Mesendoderm (in vitro differentiated cells): ENCODE data around the gene CXXC1.
"Not testable (repeated sequence)": the region's sequence is repeated elsewhere in the genome, so short reads cannot be mapped to it uniquely, and the experiment has no call there.

ENCODE experiments used
- DNase-seq: peaks from one replicate; pipeline ENCODE4 v3.0.0; 2013
- H2AK5ac ChIP-seq: 2 replicates; pipeline ENCODE4 v1.6.1; 2013; ENCODE audit warnings: low read length, inconsistent platforms
- H2BK120ac ChIP-seq: 2 replicates; pipeline ENCODE4 v1.6.1; 2013; ENCODE audit warnings: low read depth, mild to moderate bottlenecking, low read length, moderate library complexity, mixed read lengths
- H2BK15ac ChIP-seq: replicated peaks from 2 replicates; pipeline ENCODE4 v1.6.1; 2013; ENCODE audit warnings: low read depth, mild to moderate bottlenecking, moderate library complexity
- H2BK5ac ChIP-seq: 2 replicates; pipeline ENCODE4 v1.6.1; 2013; ENCODE audit warnings: low read length, inconsistent platforms
- H3K18ac ChIP-seq: 2 replicates; pipeline ENCODE4 v1.6.1; 2013; ENCODE audit warnings: mild to moderate bottlenecking, low read length, mixed read lengths
- H3K23ac ChIP-seq: one replicate; pipeline ENCODE4 v1.6.1; 2013; ENCODE audit warnings: low read length
- H3K27ac ChIP-seq: 2 replicates; pipeline ENCODE4 v1.5.1; 2013; ENCODE audit warnings: low read depth, mild to moderate bottlenecking, inconsistent platforms, low read length, moderate library complexity
- H3K27me3 ChIP-seq: 2 replicates; pipeline ENCODE4 v1.6.1; 2013; ENCODE audit warnings: low read length, control low read depth, mild to moderate bottlenecking, inconsistent platforms; ENCODE audit not compliant: insufficient read depth, poor library complexity
- H3K36me3 ChIP-seq: 2 replicates; pipeline ENCODE4 v1.6.1; 2013; ENCODE audit warnings: low read length, inconsistent platforms; ENCODE audit not compliant: control insufficient read depth, insufficient read depth
- H3K4ac ChIP-seq: one replicate; pipeline ENCODE4 v1.6.1; 2013; ENCODE audit warnings: low read depth, mild to moderate bottlenecking, low read length, moderate library complexity
- H3K4me1 ChIP-seq: 2 replicates; pipeline ENCODE4 v1.6.1; 2013; ENCODE audit warnings: low read depth, low read length, inconsistent platforms; ENCODE audit not compliant: control insufficient read depth
- H3K4me2 ChIP-seq: 2 replicates; pipeline ENCODE4 v1.6.1; 2013; ENCODE audit warnings: low read length
- H3K4me3 ChIP-seq: 2 replicates; pipeline ENCODE4 v1.5.1; 2013; ENCODE audit warnings: mild to moderate bottlenecking, low read length
- H3K56ac ChIP-seq: one replicate; pipeline ENCODE4 v1.6.1; 2013; ENCODE audit warnings: low read length
- H3K79me1 ChIP-seq: 2 replicates; pipeline ENCODE4 v1.6.1; 2013; ENCODE audit warnings: low read length, inconsistent platforms
- H3K79me2 ChIP-seq: 2 replicates; pipeline ENCODE4 v1.6.1; 2013; ENCODE audit warnings: mild to moderate bottlenecking, low read length; ENCODE audit not compliant: control insufficient read depth, insufficient read depth
- H3K9ac ChIP-seq: 2 replicates; pipeline ENCODE4 v1.6.1; 2013; ENCODE audit warnings: low read length, inconsistent platforms
- H4K5ac ChIP-seq: one replicate; pipeline ENCODE4 v1.6.1; 2013; ENCODE audit warnings: low read length
- H4K8ac ChIP-seq: one replicate; pipeline ENCODE4 v1.6.1; 2013; ENCODE audit warnings: low read depth, mild to moderate bottlenecking, control low read depth, low read length, moderate library complexity
- WGBS: extraction: QIAGEN DNeasy Blood & Tissue Kit; methylation state at CpG from one replicate; pipeline ENCODE4 v1.1.7; 2013; ENCODE audit warnings: low lambda C conversion rate, missing lambda C conversion rate; ENCODE audit not compliant: insufficient coverage; ENCODE audit errors: extremely low coverage; 5-methylcytosine and 5-hydroxymethylcytosine counted together

Gene CXXC1

DNA sequence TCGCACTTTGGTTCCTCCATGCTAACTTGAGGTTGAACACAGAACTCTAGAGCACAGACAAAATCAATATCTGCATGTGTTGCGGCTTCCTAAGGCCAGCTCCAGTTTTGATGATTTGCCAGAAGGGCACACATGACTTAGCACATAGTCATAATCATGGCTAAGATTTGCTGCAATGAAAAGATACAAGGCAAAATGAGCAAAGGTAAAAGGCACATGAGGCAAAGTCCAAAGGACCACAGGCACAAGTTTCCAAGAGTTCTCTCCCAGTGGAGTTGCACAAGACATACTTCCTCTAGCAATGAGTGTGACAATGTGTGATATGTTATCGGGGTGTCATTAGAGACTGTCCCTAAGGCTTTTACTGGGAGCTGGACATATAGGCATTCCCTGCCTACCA, 24.2 kb upstream of the CXXC1 start:
- no CpG with 5 or more reads among the region's 3 CpGs for WGBS
- H3K56ac ChIP-seq: no peak overlapping the region
- H3K36me3 ChIP-seq: no peaks in the 10 kb centered on the region
- no peak overlapping the region for H3K9ac ChIP-seq
- no peaks in the 10 kb centered on the region for H3K79me2 ChIP-seq
- no peak overlapping the region for H2AK5ac ChIP-seq
- H3K23ac ChIP-seq: no peak overlapping the region
- no peak overlapping the region for H3K4me2 ChIP-seq
- H3K27ac ChIP-seq: no peak overlapping the region
- no peak overlapping the region for H3K4me3 ChIP-seq
- H3K4me1 ChIP-seq: no peaks in the 10 kb centered on the region
- no peak overlapping the region for H4K5ac ChIP-seq
- no peaks in the 10 kb centered on the region for H3K79me1 ChIP-seq
- no peak overlapping the region for H3K18ac ChIP-seq
- H2BK5ac ChIP-seq: no peak overlapping the region
- peak overlapping the region; percentile 39 for H4K8ac ChIP-seq
- no peaks in the 10 kb centered on the region for H3K27me3 ChIP-seq
- H2BK15ac ChIP-seq: no peak overlapping the region
- no peak overlapping the region for H2BK120ac ChIP-seq
- no peak overlapping the region for H3K4ac ChIP-seq
- no peak for DNase-seq

DNA sequence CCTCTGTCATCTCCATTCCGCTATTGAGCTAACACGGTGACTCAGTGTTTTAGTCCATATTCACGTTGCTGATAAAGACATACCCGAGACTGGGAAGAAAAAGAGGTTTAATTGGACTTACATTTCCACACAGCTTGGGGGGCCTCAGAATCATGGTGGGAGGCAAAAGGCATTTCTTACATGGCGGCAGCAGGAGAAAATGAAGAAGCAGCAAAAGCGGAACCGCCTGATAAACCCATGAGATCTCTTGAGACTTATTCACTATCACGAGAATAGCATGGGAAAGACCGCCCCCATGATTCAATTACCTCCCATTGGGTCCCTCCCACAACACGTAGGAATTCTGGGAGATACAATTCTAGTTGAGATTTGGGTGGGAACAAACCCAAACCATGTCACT, 22.6 kb upstream of the CXXC1 start:
- H2BK120ac ChIP-seq: no peak overlapping the region
- H3K79me1 ChIP-seq: no peaks in the 10 kb centered on the region
- no peaks in the 10 kb centered on the region for H3K36me3 ChIP-seq
- no peak overlapping the region for H4K5ac ChIP-seq
- H2BK5ac ChIP-seq: no peak overlapping the region
- H3K27ac ChIP-seq: no peak overlapping the region
- no peak overlapping the region for H3K18ac ChIP-seq
- no CpG with 5 or more reads among the region's 10 CpGs for WGBS
- no peak overlapping the region for H2BK15ac ChIP-seq
- H3K56ac ChIP-seq: no peak overlapping the region
- H3K4me1 ChIP-seq: no peaks in the 10 kb centered on the region
- no peaks in the 10 kb centered on the region for H3K79me2 ChIP-seq
- H3K4me3 ChIP-seq: no peak overlapping the region
- H4K8ac ChIP-seq: no peak overlapping the region
- no peak overlapping the region for H3K23ac ChIP-seq
- H3K27me3 ChIP-seq: no peaks in the 10 kb centered on the region
- no peak overlapping the region for H3K9ac ChIP-seq
- no peak overlapping the region for H3K4ac ChIP-seq
- no peak for DNase-seq
- no peak overlapping the region for H2AK5ac ChIP-seq
- H3K4me2 ChIP-seq: no peak overlapping the region

DNA sequence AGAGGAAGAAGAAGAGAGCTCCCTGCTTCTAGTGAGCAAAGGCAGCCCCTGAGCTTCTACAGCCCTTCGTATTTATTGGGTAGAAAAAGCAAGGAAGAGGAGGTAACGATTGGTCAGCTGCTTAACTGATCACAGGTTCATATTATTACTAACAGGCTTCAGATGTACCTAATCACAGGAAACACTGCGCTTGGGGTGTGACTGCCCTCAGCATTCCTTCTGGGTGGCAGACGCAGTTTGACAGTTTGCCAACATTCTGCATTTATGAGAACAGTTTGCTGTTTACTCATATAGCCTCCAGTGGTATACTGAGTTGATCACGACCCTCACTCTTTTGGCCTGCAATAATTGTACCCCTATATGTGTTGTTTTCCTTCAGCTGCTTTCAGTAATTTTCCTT, 21.4 kb upstream of the CXXC1 start:
- not testable (repeated sequence) for H3K79me1 ChIP-seq, H2BK15ac ChIP-seq, H2AK5ac ChIP-seq, H3K23ac ChIP-seq, H3K18ac ChIP-seq, H3K4me1 ChIP-seq, H3K27ac ChIP-seq, H3K27me3 ChIP-seq, H2BK5ac ChIP-seq, H3K4me2 ChIP-seq, H2BK120ac ChIP-seq, H3K79me2 ChIP-seq, H4K5ac ChIP-seq, H3K36me3 ChIP-seq, H3K4ac ChIP-seq, H3K56ac ChIP-seq, H4K8ac ChIP-seq, H3K4me3 ChIP-seq, DNase-seq, H3K9ac ChIP-seq
- WGBS: no CpG with 5 or more reads among the region's 5 CpGs

DNA sequence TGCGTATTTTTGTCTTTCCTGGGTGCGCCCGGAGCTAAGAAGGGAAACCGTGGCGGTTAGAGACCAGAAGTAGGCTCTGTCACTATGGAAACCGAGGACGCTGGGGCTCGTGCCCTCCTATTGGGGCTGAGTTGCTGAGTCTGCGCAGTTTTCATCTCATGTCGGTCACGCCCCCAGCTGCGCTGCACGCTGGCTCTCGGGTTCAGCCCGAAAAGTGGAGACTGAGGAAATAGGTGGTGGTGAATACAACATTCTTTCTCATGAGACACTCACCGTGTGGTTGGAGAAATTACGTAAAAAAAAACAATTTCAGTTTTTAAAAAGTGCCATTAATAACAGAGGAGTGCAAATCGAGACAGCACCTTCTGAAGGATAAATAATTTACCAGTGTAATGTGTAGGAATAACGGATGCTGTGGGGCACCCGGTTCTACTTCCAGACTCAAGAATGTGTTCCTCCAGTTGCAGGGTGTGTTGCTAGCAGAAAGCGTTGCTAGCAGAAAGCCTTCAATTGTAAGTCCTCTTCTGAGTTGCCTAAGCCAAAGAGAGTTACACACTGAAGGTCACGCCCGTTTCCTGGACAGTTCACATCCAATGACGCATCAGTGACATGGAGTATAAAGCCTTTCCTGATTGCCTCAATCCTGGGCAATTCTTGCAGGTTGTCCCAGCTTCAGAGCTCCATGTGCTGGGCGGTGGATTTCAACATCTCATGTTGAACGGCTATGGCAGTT, 20.4 kb upstream of the CXXC1 start:
- H3K18ac ChIP-seq: no peak overlapping the region

DNA sequence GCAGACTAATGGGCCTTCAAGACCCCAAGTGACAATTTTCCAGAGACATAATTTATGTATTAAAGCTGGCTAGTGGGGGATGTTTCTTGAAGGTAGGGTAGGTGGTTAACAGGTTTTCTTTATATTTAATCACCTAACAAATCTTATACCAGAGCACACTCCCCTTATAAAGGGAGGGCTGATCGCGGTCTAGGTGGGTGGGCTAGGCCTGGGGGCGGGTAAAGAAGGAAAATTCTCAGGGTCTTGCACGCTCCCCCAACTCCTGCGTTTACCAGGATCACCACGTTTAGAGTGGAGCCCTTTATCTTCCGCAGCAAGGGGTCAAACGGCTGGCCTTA, 19.9 kb upstream of the CXXC1 start:
- no peaks in the 10 kb centered on the region for H3K36me3 ChIP-seq

More for the DNA sequence above, 20.4 kb upstream of the CXXC1 start:
- Histone ChIP-seq H2BK5ac (no peak overlapping the region), H4K5ac (no peak overlapping the region), H3K27ac (no peak overlapping the region), H3K4ac (no peak overlapping the region), H2AK5ac (no peak overlapping the region), H3K27me3 (no peaks in the 10 kb centered on the region), H3K23ac (no peak overlapping the region), H3K79me1 (no peaks in the 10 kb centered on the region), H2BK120ac (no peak overlapping the region), H3K4me3 (peak overlapping the region; percentile 37), H3K4me1 (no peaks in the 10 kb centered on the region), H3K9ac (peak overlapping the region; percentile 45), H2BK15ac (no peak overlapping the region), H4K8ac (no peak overlapping the region), H3K4me2 (peak overlapping the region; percentile 58), H3K36me3 (no peaks in the 10 kb centered on the region), H3K56ac (peak overlapping the region; percentile 72), H3K79me2 (no peaks in the 10 kb centered on the region)
- WGBS: no CpG with 5 or more reads among the region's 26 CpGs
- DNase-seq: peak; percentile 93

DNA sequence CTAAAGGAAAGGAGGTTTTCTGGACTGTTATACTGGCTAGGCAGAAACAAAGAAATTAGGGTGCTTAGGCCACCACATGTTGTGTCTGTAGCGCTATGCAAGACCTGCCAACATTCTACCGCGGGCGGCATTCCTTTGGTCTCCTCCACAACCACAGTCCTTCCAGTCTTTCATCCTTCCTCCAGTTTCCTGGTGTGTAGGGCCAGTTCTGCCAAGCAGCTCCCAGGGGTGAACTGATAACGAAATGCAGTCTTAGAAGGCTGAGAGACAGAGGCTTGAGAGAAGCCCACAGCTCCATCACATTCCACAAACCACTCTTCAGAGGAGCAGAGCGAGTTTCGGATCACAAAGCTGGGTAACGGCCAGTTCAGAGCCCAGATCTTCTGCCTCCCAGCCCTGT, 19.5 kb upstream of the CXXC1 start:
- H3K9ac ChIP-seq: no peak overlapping the region
- H2AK5ac ChIP-seq: no peak overlapping the region
- no peak overlapping the region for H2BK15ac ChIP-seq
- DNase-seq: peak; percentile 38
- H3K79me1 ChIP-seq: no peaks in the 10 kb centered on the region
- no peak overlapping the region for H2BK120ac ChIP-seq
- H3K4me3 ChIP-seq: no peak overlapping the region
- H3K4me2 ChIP-seq: no peak overlapping the region
- no peaks in the 10 kb centered on the region for H3K27me3 ChIP-seq
- no peak overlapping the region for H3K56ac ChIP-seq
- no peak overlapping the region for H2BK5ac ChIP-seq
- H3K27ac ChIP-seq: no peak overlapping the region
- no peaks in the 10 kb centered on the region for H3K4me1 ChIP-seq
- no peak overlapping the region for H3K4ac ChIP-seq
- H4K5ac ChIP-seq: no peak overlapping the region
- no peaks in the 10 kb centered on the region for H3K36me3 ChIP-seq
- H4K8ac ChIP-seq: no peak overlapping the region
- H3K23ac ChIP-seq: no peak overlapping the region
- H3K18ac ChIP-seq: no peak overlapping the region
- no peaks in the 10 kb centered on the region for H3K79me2 ChIP-seq
- no CpG with 5 or more reads among the region's 8 CpGs for WGBS

More for the DNA sequence above, 19.9 kb upstream of the CXXC1 start:
- no peak overlapping the region for H4K8ac ChIP-seq
- peak overlapping the region; percentile 37 for H3K4me3 ChIP-seq
- H3K27me3 ChIP-seq: no peaks in the 10 kb centered on the region
- no peak overlapping the region for H3K4ac ChIP-seq
- peak overlapping the region; percentile 58 for H3K4me2 ChIP-seq
- no CpG with 5 or more reads among the region's 8 CpGs for WGBS
- H2BK15ac ChIP-seq: no peak overlapping the region
- H3K4me1 ChIP-seq: no peaks in the 10 kb centered on the region
- no peak overlapping the region for H3K18ac ChIP-seq
- peak overlapping the region; percentile 45 for H3K9ac ChIP-seq
- H3K56ac ChIP-seq: peak overlapping the region; percentile 72
- H3K23ac ChIP-seq: no peak overlapping the region
- H2AK5ac ChIP-seq: no peak overlapping the region
- no peak overlapping the region for H3K27ac ChIP-seq
- H4K5ac ChIP-seq: no peak overlapping the region
- H3K79me1 ChIP-seq: no peaks in the 10 kb centered on the region
- no peaks in the 10 kb centered on the region for H3K79me2 ChIP-seq
- no peak overlapping the region for H2BK5ac ChIP-seq
- DNase-seq: no peak
- no peak overlapping the region for H2BK120ac ChIP-seq
